CD4-positive, alpha-beta T cell (primary cell): ENCODE measurements around the gene COA8. TPM values are rescaled to one million over a fixed set of nuclear protein-coding genes. Genes with fewer than 3 reads are reported as not detected.

Source experiments
- ATAC-seq: fragments of 200-7000 bp; cut with Tn5 transposase; one replicate; pipeline ENCODE4 v1.10.0; 2022; ENCODE audit warnings: mild to moderate bottlenecking; ENCODE audit not compliant: poor library complexity
- CTCF ChIA-PET: fragments of 350-600 bp; sonication (Branson Sonifier 250); formaldehyde crosslinking; loops from one replicate; lab custom pipeline; 2021; ENCODE audit warnings: antibody characterized with exemption, inconsistent platforms; lab: Charles Lee
- POLR2A ChIA-PET: fragments of 350-600 bp; sonication (Branson Sonifier 250); formaldehyde crosslinking; loops from one replicate; lab custom pipeline; 2021; ENCODE audit warnings: antibody characterized with exemption, inconsistent platforms; lab: Charles Lee
- DNase-seq, 14 experiments: peaks; one replicate each; pipeline ENCODE4 v3.0.0-alpha.2; 2013 to 2020; ENCODE audit warnings: mixed read lengths in 2 of 14
- H3K27ac ChIP-seq, 2 donors: one replicate each; pipeline versions ENCODE4 v1.5.1 to v1.7.0; 2013; ENCODE audit warnings: low read length in 2 of 2, low read depth in 1 of 2, mild to moderate bottlenecking in 1 of 2
- H3K27me3 ChIP-seq, 2 experiments: 1 replicate in 1 of 2; 2 replicates in 1 of 2; pipeline versions ENCODE4 v1.6.1 to v1.7.0; 2013; ENCODE audit warnings: low read length in 2 of 2, control low read depth in 1 of 2, mild to moderate bottlenecking in 1 of 2, moderate library complexity in 1 of 2; ENCODE audit not compliant: insufficient read depth in 2 of 2, control insufficient read depth in 1 of 2
- H3K36me3 ChIP-seq: one replicate; pipeline ENCODE4 v1.6.1; 2013; ENCODE audit warnings: low read length, control low read depth; ENCODE audit not compliant: insufficient read depth
- H3K4me1 ChIP-seq: one replicate; pipeline ENCODE4 v1.6.1; 2013; ENCODE audit warnings: low read length, control low read depth; ENCODE audit not compliant: insufficient read depth
- H3K4me3 ChIP-seq: one replicate; pipeline ENCODE4 v1.5.1; 2013; ENCODE audit warnings: mild to moderate bottlenecking, low read length, moderate library complexity
- H3K9me3 ChIP-seq, 2 experiments: 1 replicate in 1 of 2; 2 replicates in 1 of 2; pipeline versions ENCODE4 v1.6.1 to v1.7.0; 2013; ENCODE audit warnings: low read length in 2 of 2, mild to moderate bottlenecking in 2 of 2, control low read depth in 1 of 2, moderate library complexity in 1 of 2; ENCODE audit not compliant: control insufficient read depth in 1 of 2, insufficient read depth in 1 of 2
- H3K27ac Mint-ChIP-seq: one replicate; pipeline ENCODE4 v1.8.0; 2020; ENCODE audit warnings: mixed read lengths
- H3K27me3 Mint-ChIP-seq: one replicate; pipeline ENCODE4 v1.8.0; 2021; ENCODE audit warnings: mixed read lengths
- H3K36me3 Mint-ChIP-seq: one replicate; pipeline ENCODE4 v1.8.0; 2021; ENCODE audit warnings: low read depth, mixed read lengths
- H3K4me1 Mint-ChIP-seq: one replicate; pipeline ENCODE4 v1.8.0; 2021; ENCODE audit warnings: low read depth, mixed read lengths
- H3K4me3 Mint-ChIP-seq: one replicate; pipeline ENCODE4 v1.8.0; 2020; ENCODE audit warnings: mild to moderate bottlenecking, mixed read lengths
- H3K9me3 Mint-ChIP-seq: one replicate; pipeline ENCODE4 v1.8.0; 2020; ENCODE audit warnings: mixed read lengths
- intact Hi-C, 2 experiments: fragments of 100-400 bp; cut with DNase I in 1 of 2; cut with micrococcal nuclease in 1 of 2; formaldehyde crosslinking; loops; one replicate each; pipeline versions ENCODE4 v1.15.1 to v1.9.0; 2023 to 2025; cut with DNase I, micrococcal nuclease
- total RNA-seq, 174 experiments: library from RNA in 2 of 174; stranded (reverse) in 2 of 174; gene quantifications; one replicate each; pipeline ENCODE4 v1.2.3 and lab custom pipeline; 2021 to 2026
- TF ChIP-seq, protein P1 (sequence below): fragments of 200-600 bp; IDR thresholded peaks from one replicate; pipeline ENCODE4 v1.8.0; 2022; ENCODE audit warnings: antibody characterized with exemption, mild to moderate bottlenecking

Gene COA8
- total RNA-seq, 2 experiments from 2014 or later, result 9.1 to 10.7 TPM

DNA sequence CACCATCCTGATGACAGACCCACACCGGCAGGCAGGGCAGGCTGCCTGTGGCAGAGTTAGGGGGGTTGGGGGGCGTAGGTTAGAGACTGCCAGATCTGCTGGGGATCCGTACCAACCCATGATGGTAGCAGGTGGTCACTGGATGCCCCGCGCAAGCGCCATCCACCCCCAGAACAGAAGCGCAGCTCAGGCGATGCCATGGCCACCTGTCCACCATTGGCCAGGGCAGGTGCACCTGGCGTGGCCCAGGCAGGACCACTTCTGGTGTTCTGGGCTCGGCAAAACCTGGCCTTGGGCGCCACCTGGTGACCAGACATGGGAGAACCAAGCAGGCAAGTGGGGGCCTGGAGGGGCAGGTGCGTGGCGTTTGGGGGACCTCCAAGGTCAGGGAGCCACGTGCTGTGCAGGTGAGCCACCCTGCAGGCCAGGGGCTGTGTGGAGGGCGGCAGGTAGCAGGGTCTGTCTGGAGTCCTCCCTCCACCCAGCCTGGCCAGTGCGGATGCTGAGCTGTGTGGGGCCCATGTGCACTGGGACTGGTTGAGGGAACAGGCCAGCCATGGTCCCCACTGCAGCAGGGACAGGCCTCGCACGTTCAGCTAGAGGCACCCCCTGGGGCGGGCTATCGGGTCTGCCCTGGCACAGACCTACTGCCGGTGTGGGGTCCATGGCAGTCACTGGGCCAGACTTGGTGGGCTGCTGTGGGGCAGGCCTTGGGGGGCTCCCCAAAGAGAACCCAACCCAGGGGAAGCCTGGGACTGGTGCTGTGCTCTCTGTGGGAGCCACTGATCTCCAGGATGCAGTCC lies 15.9 kb upstream of the COA8 start:
- no peaks in the 10 kb centered on the region for H3K36me3 Mint-ChIP-seq
- DNase-seq, result peak; percentile 59 to 85 (median 71)
- POLR2A ChIA-PET, result no interaction called here
- no peaks in the 10 kb centered on the region for H3K27me3 Mint-ChIP-seq
- H3K27ac Mint-ChIP-seq, result no peak overlapping the region
- CTCF ChIA-PET, result interaction anchor here (0.6 to 3.8 kb wide), 5 partner anchors 26 to 47 kb away, joined by 3 to 22 read pairs (median 6); no protein-coding TSS in a partner anchor
- TF ChIP-seq, protein P1, sequence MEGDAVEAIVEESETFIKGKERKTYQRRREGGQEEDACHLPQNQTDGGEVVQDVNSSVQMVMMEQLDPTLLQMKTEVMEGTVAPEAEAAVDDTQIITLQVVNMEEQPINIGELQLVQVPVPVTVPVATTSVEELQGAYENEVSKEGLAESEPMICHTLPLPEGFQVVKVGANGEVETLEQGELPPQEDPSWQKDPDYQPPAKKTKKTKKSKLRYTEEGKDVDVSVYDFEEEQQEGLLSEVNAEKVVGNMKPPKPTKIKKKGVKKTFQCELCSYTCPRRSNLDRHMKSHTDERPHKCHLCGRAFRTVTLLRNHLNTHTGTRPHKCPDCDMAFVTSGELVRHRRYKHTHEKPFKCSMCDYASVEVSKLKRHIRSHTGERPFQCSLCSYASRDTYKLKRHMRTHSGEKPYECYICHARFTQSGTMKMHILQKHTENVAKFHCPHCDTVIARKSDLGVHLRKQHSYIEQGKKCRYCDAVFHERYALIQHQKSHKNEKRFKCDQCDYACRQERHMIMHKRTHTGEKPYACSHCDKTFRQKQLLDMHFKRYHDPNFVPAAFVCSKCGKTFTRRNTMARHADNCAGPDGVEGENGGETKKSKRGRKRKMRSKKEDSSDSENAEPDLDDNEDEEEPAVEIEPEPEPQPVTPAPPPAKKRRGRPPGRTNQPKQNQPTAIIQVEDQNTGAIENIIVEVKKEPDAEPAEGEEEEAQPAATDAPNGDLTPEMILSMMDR, result peak; percentile 92
- H3K9me3 ChIP-seq, result no peaks in the 10 kb centered on the region
- no peaks in the 10 kb centered on the region for H3K36me3 ChIP-seq
- peaks cover 8% of the 10 kb centered on the region for H3K4me1 ChIP-seq
- H3K4me3 Mint-ChIP-seq, result no peak overlapping the region
- H3K27ac ChIP-seq, result no peak overlapping the region
- peak; percentile 88 for ATAC-seq
- H3K27me3 ChIP-seq, result peaks cover 3 to 8% of the 10 kb centered on the region in 2 experiments
- H3K4me3 ChIP-seq, result no peak overlapping the region
- no peaks in the 10 kb centered on the region for H3K4me1 Mint-ChIP-seq
- intact Hi-C loops, result loop anchor here (1.0 to 5.0 kb wide), 4 partner anchors 29 to 442 kb away; no protein-coding TSS in a partner anchor
- H3K9me3 Mint-ChIP-seq, result no peaks in the 10 kb centered on the region

DNA sequence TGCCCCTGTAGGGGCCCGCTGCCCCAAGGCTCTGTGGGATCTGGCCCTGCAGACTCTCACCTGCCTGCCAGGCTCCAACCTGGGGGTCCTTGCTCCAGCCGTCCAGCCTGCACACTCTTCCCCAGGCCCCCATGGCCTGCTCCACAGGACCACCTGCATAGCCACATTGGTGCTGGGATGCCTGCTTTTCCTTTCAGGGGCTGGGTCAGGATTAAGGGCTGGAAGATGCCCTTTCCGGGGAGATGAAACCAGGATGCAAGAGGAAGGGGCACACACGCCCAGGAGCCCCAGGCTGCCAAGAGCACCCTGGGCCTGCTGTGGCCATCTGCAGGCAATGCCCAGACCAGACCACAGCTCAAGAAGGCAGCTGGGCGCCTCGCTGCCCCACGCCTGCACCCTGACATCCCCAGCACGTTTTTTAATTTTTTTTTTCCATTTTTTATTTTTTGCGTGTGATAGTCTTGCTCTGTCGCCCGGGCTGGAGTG lies 15.3 kb upstream of the COA8 start:
- Mint-ChIP-seq H3K27me3 (no peaks in the 10 kb centered on the region), H3K36me3 (no peaks in the 10 kb centered on the region), H3K4me3 (no peak overlapping the region), H3K4me1 (no peaks in the 10 kb centered on the region), H3K27ac (no peak overlapping the region), H3K9me3 (no peaks in the 10 kb centered on the region)
- H3K4me1 ChIP-seq, result peaks cover 8% of the 10 kb centered on the region
- ATAC-seq, result no peak
- intact Hi-C loops, result loop anchor here (2.0 to 5.0 kb wide), 2 partner anchors 440 to 443 kb away; no protein-coding TSS in a partner anchor
- TF ChIP-seq, protein P1, result no peak
- DNase-seq, result no peak
- POLR2A ChIA-PET, result no interaction called here
- no peaks in the 10 kb centered on the region for H3K36me3 ChIP-seq
- CTCF ChIA-PET, result interaction anchor here (0.8 to 3.8 kb wide), 4 partner anchors 26 to 48 kb away, joined by 3 to 22 read pairs (median 6); no protein-coding TSS in a partner anchor
- H3K27ac ChIP-seq, result no peak overlapping the region
- no peaks in the 10 kb centered on the region for H3K9me3 ChIP-seq
- H3K27me3 ChIP-seq, result peaks cover 0 to 3% of the 10 kb centered on the region in 2 experiments
- H3K4me3 ChIP-seq, result no peak overlapping the region

DNA sequence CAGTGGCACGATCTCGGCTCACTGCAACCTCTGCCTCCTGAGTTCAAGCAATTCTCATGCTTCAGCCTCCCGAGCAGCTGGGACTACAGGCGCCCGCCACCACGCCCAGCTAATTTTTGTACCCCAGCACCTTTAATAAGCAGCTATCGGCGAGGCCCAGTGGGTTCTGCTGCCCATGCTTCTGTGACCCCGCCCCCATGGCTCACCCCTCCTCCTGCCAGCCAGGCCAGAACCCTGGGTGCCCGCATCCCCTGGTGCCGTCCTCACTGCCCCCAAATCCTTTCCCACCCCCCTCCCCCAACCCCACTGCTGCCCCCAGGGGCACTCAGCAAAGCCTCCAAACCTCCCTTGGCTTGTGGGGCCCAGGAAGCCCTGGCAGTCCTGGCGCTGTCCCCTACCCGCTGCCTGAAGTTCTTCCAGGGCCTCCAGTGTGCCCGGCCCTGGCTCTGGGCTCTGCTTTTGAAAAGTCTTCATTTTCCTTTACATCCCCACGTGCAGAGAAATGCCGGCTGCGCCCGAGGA lies 14.8 kb upstream of the COA8 start:
- H3K4me1 ChIP-seq, result peaks cover 8% of the 10 kb centered on the region
- Mint-ChIP-seq H3K36me3 (no peaks in the 10 kb centered on the region), H3K27me3 (no peaks in the 10 kb centered on the region), H3K4me3 (no peak overlapping the region), H3K27ac (no peak overlapping the region), H3K9me3 (no peaks in the 10 kb centered on the region), H3K4me1 (no peaks in the 10 kb centered on the region)
- TF ChIP-seq, protein P1, result no peak
- H3K4me3 ChIP-seq, result no peak overlapping the region
- H3K27me3 ChIP-seq, result no peaks in the 10 kb centered on the region
- intact Hi-C loops, result loop anchor here (2.0 to 5.0 kb wide), 2 partner anchors 441 to 443 kb away; no protein-coding TSS in a partner anchor
- no peak overlapping the region for H3K27ac ChIP-seq
- ChIA-PET CTCF (interaction anchor here (2.2 to 3.8 kb wide), 2 partner anchors 27 to 29 kb away, joined by 7 to 22 read pairs; no protein-coding TSS in a partner anchor), POLR2A (no interaction called here)
- DNase-seq (no peak), ATAC-seq (no peak)
- H3K36me3 ChIP-seq, result no peaks in the 10 kb centered on the region
- no peaks in the 10 kb centered on the region for H3K9me3 ChIP-seq
